Measurements from ENCODE around the gene PPP1R14B. TPM values are rescaled to one million over a fixed set of nuclear protein-coding genes. Genes with fewer than 3 reads are reported as not detected.

Gene PPP1R14B
- total and polyA plus RNA-seq, 5 donors: 75.3 to 146 (median 99.9) TPM

GRCh38 chr11:64204080-64204440 is 42.7 kb downstream of the PPP1R14B start:
- H3K4me1 ChIP-seq (ENCODE audit: control insufficient read depth, insufficient read depth, low read length): no peaks in the 10 kb centered on the region

GRCh38 chr11:64203421-64204079 is 43.2 kb downstream of the PPP1R14B start:
- H3K4me3 ChIP-seq (ENCODE audit: low read length): no peak overlapping the region
- DNase-seq (no peak), ATAC-seq (no peak)
- no peaks in the 10 kb centered on the region for H3K9me3 ChIP-seq (ENCODE audit: control insufficient read depth, low read length)
- intact Hi-C loops (cut with DNase I): loop anchor here in 1 of 4 donors (2.0 kb wide), 1 partner anchor 97 kb away; the partner anchor contains the start of gene CATSPERZ
- H3K27me3 ChIP-seq (ENCODE audit: control insufficient read depth, insufficient read depth): no peaks in the 10 kb centered on the region
- no peaks in the 10 kb centered on the region for H3K4me1 ChIP-seq (ENCODE audit: control insufficient read depth, insufficient read depth, low read length)
- no peak overlapping the region for H3K27ac ChIP-seq (ENCODE audit: low read length)
- 90% methylated on average over 27 of the region's 27 CpGs for WGBS

More at GRCh38 chr11:64204080-64204440, 42.7 kb downstream of the PPP1R14B start:
- Histone ChIP-seq H3K27ac (ENCODE audit: low read length) (no peak overlapping the region), H3K27me3 (ENCODE audit: control insufficient read depth, insufficient read depth) (no peaks in the 10 kb centered on the region), H3K9me3 (ENCODE audit: control insufficient read depth, low read length) (no peaks in the 10 kb centered on the region), H3K4me3 (ENCODE audit: low read length) (no peak overlapping the region)
- no peak for DNase-seq
- ATAC-seq: no peak
- 85% methylated on average over 16 of the region's 16 CpGs for WGBS
- intact Hi-C loops (cut with DNase I): loop anchor here in 1 of 4 donors (2.0 kb wide), 1 partner anchor 97 kb away; the partner anchor contains the start of gene CATSPERZ

DNA sequence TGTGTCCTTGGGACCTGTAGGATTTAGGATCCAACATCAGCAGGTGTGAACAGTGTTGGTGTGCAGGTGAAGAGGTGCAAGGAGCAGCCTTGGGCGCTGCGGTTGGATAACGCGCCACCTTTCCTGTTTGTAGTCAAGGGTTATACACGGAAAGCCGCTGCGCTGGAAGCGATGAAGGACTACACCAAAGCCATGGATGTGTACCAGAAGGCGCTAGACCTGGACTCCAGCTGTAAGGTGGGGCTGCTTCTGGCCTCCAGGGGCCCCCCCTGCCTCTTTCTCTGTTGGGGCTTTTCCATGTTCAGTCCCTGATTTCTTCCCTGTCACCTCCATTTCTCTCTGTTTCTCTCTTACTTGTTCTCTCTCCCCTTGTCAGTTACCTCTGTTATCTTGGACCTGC is 43.8 kb downstream of the PPP1R14B start:
- ATAC-seq: no peak
- Histone ChIP-seq H3K4me1 (ENCODE audit: control insufficient read depth, insufficient read depth, low read length) (no peaks in the 10 kb centered on the region), H3K27me3 (ENCODE audit: control insufficient read depth, insufficient read depth) (no peaks in the 10 kb centered on the region), H3K4me3 (ENCODE audit: low read length) (no peak overlapping the region), H3K27ac (ENCODE audit: low read length) (no peak overlapping the region), H3K9me3 (ENCODE audit: control insufficient read depth, low read length) (no peaks in the 10 kb centered on the region)
- DNase-seq: no peak
- WGBS: 95% methylated on average over 9 of the region's 9 CpGs
- intact Hi-C loops (cut with DNase I): no loop called here

- no peaks in the 10 kb centered on the region for H3K4me1 ChIP-seq (ENCODE audit: control insufficient read depth, insufficient read depth, low read length)
- no peak overlapping the region for H3K27ac ChIP-seq (ENCODE audit: low read length)
- no peak overlapping the region for H3K4me3 ChIP-seq (ENCODE audit: low read length)
- 63% methylated on average over 3 of the region's 3 CpGs for WGBS
- no peaks in the 10 kb centered on the region for H3K27me3 ChIP-seq (ENCODE audit: control insufficient read depth, insufficient read depth)
- DNase-seq (no peak), ATAC-seq (no peak)
- H3K9me3 ChIP-seq (ENCODE audit: control insufficient read depth, low read length): no peaks in the 10 kb centered on the region
- intact Hi-C loops (cut with DNase I): no loop called here
These were observed 45.2 kb downstream of the PPP1R14B start for GRCh38 chr11:64201543-64201942.

DNA sequence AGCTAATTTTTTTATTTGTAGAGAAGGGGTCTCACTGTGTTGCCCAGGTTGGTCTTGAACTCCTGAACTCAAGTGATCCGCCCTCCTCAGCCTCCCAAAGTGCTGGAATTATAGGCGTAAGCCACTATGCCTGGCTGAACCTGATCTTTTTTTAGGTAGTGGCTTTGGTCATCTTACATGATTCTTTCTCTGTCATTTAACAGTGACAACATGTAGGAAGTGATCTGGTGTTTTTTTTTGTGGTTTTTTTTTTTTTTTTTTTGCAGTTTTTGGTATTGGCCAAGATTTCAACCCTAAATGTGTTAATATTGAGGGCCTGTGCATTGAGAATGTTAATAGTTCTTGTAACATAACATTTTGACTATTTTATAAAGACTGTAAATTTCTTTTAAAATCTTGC is 48.2 kb downstream of the PPP1R14B start:
- Histone ChIP-seq H3K27me3 (ENCODE audit: control insufficient read depth, insufficient read depth) (no peaks in the 10 kb centered on the region), H3K9me3 (ENCODE audit: control insufficient read depth, low read length) (no peaks in the 10 kb centered on the region), H3K27ac (ENCODE audit: low read length) (no peak overlapping the region), H3K4me1 (ENCODE audit: control insufficient read depth, insufficient read depth, low read length) (no peaks in the 10 kb centered on the region), H3K4me3 (ENCODE audit: low read length) (no peak overlapping the region)
- WGBS: 99% methylated on average over 2 of the region's 2 CpGs
- ATAC-seq (no peak), DNase-seq (no peak)
- intact Hi-C loops (cut with DNase I): no loop called here

- H3K4me1 ChIP-seq (ENCODE audit: control insufficient read depth, insufficient read depth, low read length): no peaks in the 10 kb centered on the region
- WGBS: 80% methylated on average over 9 of the region's 9 CpGs
- intact Hi-C loops (cut with DNase I): no loop called here
- DNase-seq (no peak), ATAC-seq (no peak)
- H3K9me3 ChIP-seq (ENCODE audit: control insufficient read depth, low read length): no peaks in the 10 kb centered on the region
- no peak overlapping the region for H3K27ac ChIP-seq (ENCODE audit: low read length)
- no peak overlapping the region for H3K4me3 ChIP-seq (ENCODE audit: low read length)
- no peaks in the 10 kb centered on the region for H3K27me3 ChIP-seq (ENCODE audit: control insufficient read depth, insufficient read depth)
These were observed 50.1 kb downstream of the PPP1R14B start for GRCh38 chr11:64196626-64197025.

Other genes with a start within 250 kb of the PPP1R14B start
- gene FLRT1, start 211.0 kb downstream of the PPP1R14B start, total RNA-seq: 1 to 10 TPM in 3 of 4 donors, under 1 TPM in 1; 0.92 to 2.0 (median 1.6) TPM
- 1.5 TPM for gene FLRT1, start 211.0 kb downstream of the PPP1R14B start, polyA plus RNA-seq
- 10 to 100 TPM; 40.4 to 62.2 (median 52.6) TPM for gene MACROD1, start 80.8 kb downstream of the PPP1R14B start, total RNA-seq
- gene MACROD1, start 80.8 kb downstream of the PPP1R14B start, polyA plus RNA-seq: 63.8 TPM
- 100 to 1,000 TPM in 2 of 4 donors, 10 to 100 TPM in 2; 93.0 to 170 (median 122) TPM for gene STIP1, start 60.8 kb downstream of the PPP1R14B start, total RNA-seq
- gene STIP1, start 60.8 kb downstream of the PPP1R14B start, polyA plus RNA-seq: 99.7 TPM
- 10 to 100 TPM in 3 of 4 donors, 1 to 10 TPM in 1; 5.9 to 17.5 (median 12.3) TPM for gene FERMT3, start 40.2 kb downstream of the PPP1R14B start, total RNA-seq
- 5.2 TPM for gene FERMT3, start 40.2 kb downstream of the PPP1R14B start, polyA plus RNA-seq
- 10 to 100 TPM; 55.3 to 78.1 (median 67.4) TPM for gene TRPT1, start 20.8 kb downstream of the PPP1R14B start, total RNA-seq
- 95.4 TPM for gene TRPT1, start 20.8 kb downstream of the PPP1R14B start, polyA plus RNA-seq
- 10 to 100 TPM; 71.7 to 82.1 (median 78.1) TPM for gene NUDT22, start 20.7 kb downstream of the PPP1R14B start, total RNA-seq
- gene NUDT22, start 20.7 kb downstream of the PPP1R14B start, polyA plus RNA-seq: 65.7 TPM
- gene DNAJC4, start 16.4 kb downstream of the PPP1R14B start, total RNA-seq: 10 to 100 TPM; 46.3 to 61.0 (median 49.5) TPM
- gene DNAJC4, start 16.4 kb downstream of the PPP1R14B start, polyA plus RNA-seq: 95.7 TPM
- 100 to 1,000 TPM; 290 to 377 (median 344) TPM for gene VEGFB, start 12.4 kb downstream of the PPP1R14B start, total RNA-seq
- 340 TPM for gene VEGFB, start 12.4 kb downstream of the PPP1R14B start, polyA plus RNA-seq
- 10 to 100 TPM; 33.5 to 70.3 (median 64.4) TPM for gene FKBP2, start 5.8 kb downstream of the PPP1R14B start, total RNA-seq
- gene FKBP2, start 5.8 kb downstream of the PPP1R14B start, polyA plus RNA-seq: 173 TPM
- 10 to 100 TPM; 10.9 to 14.2 (median 13.7) TPM for gene PLCB3, start 4.6 kb upstream of the PPP1R14B start, total RNA-seq
- 7.9 TPM for gene PLCB3, start 4.6 kb upstream of the PPP1R14B start, polyA plus RNA-seq
- gene BAD, start 37.7 kb upstream of the PPP1R14B start, total RNA-seq: 100 to 1,000 TPM in 3 of 4 donors, 10 to 100 TPM in 1; 87.5 to 135 (median 111) TPM
- gene BAD, start 37.7 kb upstream of the PPP1R14B start, polyA plus RNA-seq: 164 TPM
- 10 to 100 TPM; 31.3 to 41.7 (median 38.5) TPM for gene GPR137, start 38.9 kb upstream of the PPP1R14B start, total RNA-seq
- 35.2 TPM for gene GPR137, start 38.9 kb upstream of the PPP1R14B start, polyA plus RNA-seq
- not detected for gene KCNK4, start 44.4 kb upstream of the PPP1R14B start, total RNA-seq
- 0.05 TPM for gene KCNK4, start 44.4 kb upstream of the PPP1R14B start, polyA plus RNA-seq
- gene CATSPERZ, start 53.4 kb upstream of the PPP1R14B start, total RNA-seq: not detected
- gene CATSPERZ, start 53.4 kb upstream of the PPP1R14B start, polyA plus RNA-seq: 0.14 TPM
- gene ESRRA, start 58.6 kb upstream of the PPP1R14B start, total RNA-seq: 100 to 1,000 TPM; 132 to 171 (median 141) TPM
- gene ESRRA, start 58.6 kb upstream of the PPP1R14B start, polyA plus RNA-seq: 199 TPM
- 100 to 1,000 TPM in 3 of 4 donors, 10 to 100 TPM in 1; 91.7 to 103 (median 102) TPM for gene TRMT112, start 70.6 kb upstream of the PPP1R14B start, total RNA-seq
- 144 TPM for gene TRMT112, start 70.6 kb upstream of the PPP1R14B start, polyA plus RNA-seq
- 100 to 1,000 TPM; 258 to 356 (median 315) TPM for gene PRDX5, start 71.2 kb upstream of the PPP1R14B start, total RNA-seq
- 683 TPM for gene PRDX5, start 71.2 kb upstream of the PPP1R14B start, polyA plus RNA-seq
- 10 to 100 TPM in 3 of 4 donors, 1 to 10 TPM in 1; 5.9 to 14.4 (median 11.6) TPM for gene CCDC88B, start 93.3 kb upstream of the PPP1R14B start, total RNA-seq
- 25.1 TPM for gene CCDC88B, start 93.3 kb upstream of the PPP1R14B start, polyA plus RNA-seq
- 10 to 100 TPM; 17.0 to 17.6 (median 17.1) TPM for gene RPS6KA4, start 112.2 kb upstream of the PPP1R14B start, total RNA-seq
- gene RPS6KA4, start 112.2 kb upstream of the PPP1R14B start, polyA plus RNA-seq: 12.8 TPM

Data from right cardiac atrium (tissue), 5 donors.